GM19035 (cell line): ENCODE measurements around the gene ATP5PD.
"Not testable (repeated sequence)": the region's sequence is repeated elsewhere in the genome, so short reads cannot be mapped to it uniquely, and the experiment has no call there.

ENCODE experiments used
- ATAC-seq: cut with Tn5 transposase; IDR thresholded peaks from one replicate; pipeline ENCODE4 v1.9.1; 2021; ENCODE audit not compliant: unreplicated experiment

Gene ATP5PD

GRCh38 chr17:75025398-75025734, 21.4 kb downstream of the ATP5PD start:
- not testable (repeated sequence) for ATAC-seq

DNA sequence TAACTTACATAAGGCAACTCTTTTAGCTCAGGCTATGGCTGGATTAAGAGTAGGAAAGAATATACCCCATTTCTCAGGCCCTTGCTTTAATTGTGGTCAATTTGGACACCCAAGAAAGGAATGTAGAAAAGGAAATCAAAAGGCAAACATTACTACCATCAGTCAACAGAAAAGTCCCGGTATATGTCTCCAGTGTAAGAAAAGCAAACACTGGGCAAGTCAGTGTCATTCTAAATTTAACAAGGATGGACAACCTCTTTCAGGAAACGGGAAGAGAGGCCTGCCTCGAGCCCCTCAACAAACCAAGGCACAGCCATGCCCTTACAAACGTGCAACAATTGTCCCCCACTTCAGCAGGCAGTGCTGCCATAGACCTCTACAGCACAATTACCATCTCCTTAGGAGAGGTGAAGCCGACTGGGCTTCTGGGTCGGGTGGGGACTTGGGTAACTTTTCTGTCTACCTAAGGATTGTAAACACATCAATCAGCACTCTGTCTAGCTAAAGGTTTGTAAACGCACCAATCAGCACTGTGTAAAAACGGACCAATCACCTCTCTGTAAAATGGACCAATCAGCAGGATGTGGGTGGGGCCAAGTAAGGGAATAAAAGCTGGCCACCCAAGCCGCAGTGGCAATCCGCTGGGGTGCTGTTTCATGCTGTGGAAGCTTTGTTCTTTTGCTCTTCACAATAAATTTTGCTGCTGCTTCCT, 21.9 kb downstream of the ATP5PD start:
- no peak for ATAC-seq

- ATAC-seq = no peak
These were observed 26.2 kb downstream of the ATP5PD start for GRCh38 chr17:75020331-75021110.

DNA sequence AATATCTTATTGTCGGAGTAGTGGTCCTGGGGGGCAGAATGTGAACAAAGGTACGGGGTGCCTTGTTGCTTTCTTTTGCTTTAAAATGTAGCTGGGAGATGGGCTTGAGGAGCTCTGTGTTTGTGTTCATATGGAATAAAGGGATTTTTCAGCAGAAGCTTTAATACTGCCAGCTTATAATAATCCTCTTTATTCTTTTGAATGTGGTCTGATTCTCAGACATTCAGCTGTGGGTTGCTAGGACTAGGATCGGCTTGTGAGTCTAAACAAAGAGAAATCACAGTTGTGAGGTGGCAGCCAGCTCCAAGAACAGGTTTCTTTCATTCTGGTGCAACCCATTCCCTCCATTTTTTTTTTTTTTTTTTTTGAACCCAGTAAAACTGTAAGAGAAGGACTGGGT, 27.1 kb downstream of the ATP5PD start:
- ATAC-seq = no peak

DNA sequence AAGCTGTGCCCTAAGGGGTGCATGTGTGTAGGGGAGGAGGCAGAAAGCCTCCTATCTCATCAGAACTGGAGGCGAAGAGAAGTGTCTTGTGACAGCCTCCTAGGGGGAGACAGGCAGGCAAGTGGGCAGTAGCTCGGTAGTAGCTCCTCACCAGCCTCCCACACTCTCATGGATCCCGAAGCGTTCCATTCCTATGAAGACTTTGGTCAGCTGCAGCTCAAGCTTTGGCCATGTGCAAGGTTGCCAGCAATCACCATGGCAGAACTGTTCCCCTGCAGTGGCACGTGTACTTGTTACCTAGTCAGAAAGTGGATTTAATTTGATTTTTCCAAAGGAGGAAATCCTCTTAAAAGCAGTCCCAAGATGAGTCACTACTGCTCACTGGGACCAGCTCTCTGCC, 27.6 kb downstream of the ATP5PD start:
- no peak for ATAC-seq

- no peak for ATAC-seq
These were observed 33.6 kb downstream of the ATP5PD start for GRCh38 chr17:75013092-75013559.

- ATAC-seq = peak; percentile 93
These were observed 34.2 kb downstream of the ATP5PD start, which contains the start of gene MRPL58 for GRCh38 chr17:75012346-75013091. MRPL58 (plus strand) TSS chr17:75012670; CDS start chr17:75012687, 17 bp downstream.

GRCh38 chr17:75012096-75012345, 34.7 kb downstream of the ATP5PD start:
- no peak for ATAC-seq

DNA sequence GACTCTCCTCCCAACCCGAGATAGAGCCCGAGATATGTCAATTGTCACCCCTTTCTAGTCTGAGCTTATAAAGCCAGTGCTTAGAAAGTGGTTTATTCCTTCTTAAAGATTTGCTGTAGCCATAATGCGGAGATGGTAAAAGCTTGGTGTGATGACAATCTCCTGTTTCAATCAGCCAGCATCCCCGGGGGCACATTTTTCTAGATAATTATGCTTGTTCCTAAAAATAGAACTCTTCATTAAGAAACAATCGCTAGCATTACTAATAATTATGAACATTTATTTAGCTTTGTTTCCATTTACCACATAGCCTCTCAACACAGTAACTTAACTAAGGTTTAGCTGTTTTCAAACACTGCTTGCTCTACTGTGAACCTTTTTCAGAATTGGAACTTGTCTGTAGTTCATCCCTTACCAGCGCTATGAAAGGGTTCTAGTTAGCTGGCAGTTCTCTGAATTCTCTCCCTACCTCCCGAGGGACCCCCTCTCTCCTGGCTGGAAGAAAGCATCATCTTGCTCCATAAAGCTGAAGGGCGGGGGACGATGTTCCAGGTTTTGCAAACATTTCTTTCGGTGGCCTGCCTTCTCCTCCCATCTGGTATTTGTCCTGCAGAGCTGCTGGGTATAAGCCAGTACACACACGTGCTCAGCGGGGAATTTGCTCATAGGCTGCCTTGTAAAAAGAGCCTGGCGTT, 35.2 kb downstream of the ATP5PD start:
- ATAC-seq = no peak

DNA sequence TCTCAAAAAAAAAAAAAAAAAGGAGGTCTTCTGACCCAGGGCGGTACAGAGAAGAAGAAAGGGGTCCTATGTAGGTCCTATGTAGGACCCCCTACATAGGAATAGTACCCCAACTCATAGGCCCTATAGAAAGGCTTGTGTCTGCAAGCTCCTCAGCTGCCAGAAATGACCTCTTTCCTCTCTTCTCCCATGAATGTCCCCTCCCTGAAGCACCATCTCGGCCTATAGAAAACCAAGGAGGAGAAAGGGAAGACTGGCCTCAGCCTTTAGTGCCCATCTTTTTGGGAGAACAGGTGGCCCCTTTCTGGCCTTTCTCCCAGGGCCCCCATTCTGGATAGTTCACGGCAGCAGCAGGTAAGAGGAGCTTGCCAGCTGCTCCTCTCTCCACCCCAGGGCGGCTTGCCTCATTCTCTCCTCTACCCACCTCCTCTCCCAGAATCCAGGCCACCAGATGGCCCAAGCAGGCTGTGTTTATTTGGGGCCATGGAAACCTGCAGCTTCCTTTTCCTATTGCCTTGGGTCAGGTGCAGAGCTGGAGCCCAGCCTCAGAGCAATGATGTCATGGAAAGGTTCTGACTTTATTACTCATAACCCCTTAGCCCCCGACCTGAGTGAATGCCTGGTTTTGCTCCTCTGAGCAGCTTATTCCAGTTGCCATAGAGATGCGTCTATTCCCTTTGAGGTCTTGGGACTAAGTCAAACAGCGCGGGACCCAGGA, 35.9 kb downstream of the ATP5PD start:
- ATAC-seq = no peak

GRCh38 chr17:75009139-75009724, 37.5 kb downstream of the ATP5PD start:
- ATAC-seq = no peak

GRCh38 chr17:75008373-75008772, 38.4 kb downstream of the ATP5PD start:
- no peak for ATAC-seq

DNA sequence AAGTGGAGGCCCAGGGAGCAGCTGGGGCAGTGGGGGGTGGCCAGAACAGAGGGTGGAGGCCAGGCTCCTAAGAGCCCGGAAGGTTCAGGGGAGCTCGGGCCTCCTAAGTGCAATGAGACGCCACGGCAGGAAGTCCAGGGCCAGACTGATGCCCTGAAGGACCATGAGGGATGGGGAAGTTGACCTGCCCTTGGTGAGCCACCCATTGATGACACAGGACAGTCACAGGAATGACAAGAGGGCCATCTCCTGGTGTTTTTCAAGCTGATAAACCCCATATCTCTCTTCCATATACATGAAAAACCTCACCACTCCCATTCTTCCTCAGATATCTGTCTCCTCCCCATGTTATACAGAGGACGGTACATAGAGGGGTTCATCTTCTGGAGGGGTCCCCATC, 40.1 kb downstream of the ATP5PD start:
- ATAC-seq = no peak

DNA sequence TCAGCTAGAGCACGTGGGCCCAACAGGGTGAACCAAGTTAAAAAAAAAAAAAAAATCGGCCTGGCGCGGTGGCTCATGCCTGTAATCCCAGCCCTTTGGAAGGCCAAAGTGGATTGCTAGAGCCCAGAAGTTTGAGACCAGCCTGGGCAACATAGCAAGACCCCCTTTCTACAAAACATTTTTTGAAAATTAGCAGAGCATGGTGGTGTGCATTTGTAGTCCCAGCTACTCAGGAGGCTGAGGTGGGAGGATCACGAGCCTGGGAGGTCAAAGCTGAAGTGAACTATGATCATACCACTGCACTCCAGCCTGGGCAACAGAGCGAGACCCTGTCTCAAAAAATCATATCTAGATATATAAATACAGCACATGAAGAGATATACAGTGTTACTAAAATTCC, 40.7 kb downstream of the ATP5PD start:
- ATAC-seq = not testable (repeated sequence)

DNA sequence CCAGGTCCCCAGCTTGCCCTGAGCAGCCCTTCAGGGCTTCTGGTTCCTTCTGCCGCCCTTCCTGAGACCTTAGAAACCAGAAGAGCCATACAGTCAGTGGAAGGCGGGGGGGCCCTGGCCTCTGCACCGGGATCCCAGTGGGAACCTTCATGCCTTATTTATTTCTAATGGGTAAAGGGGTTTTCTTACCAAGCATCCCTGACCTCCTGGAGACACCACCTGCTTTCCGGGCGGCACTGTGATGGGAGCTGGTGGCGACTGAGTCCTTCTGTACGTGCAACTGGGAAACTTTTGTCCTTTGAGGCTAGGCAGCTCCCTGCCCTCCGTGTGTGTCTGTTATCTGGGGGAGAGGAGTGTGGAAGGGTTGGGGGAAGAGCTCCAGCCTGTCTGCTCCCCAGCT, 41.5 kb downstream of the ATP5PD start:
- ATAC-seq = no peak

- ATAC-seq = no peak
These were observed 42.4 kb downstream of the ATP5PD start for GRCh38 chr17:75004371-75004770.

- ATAC-seq = no peak
These were observed 42.8 kb downstream of the ATP5PD start for GRCh38 chr17:75003957-75004355.

GRCh38 chr17:75003070-75003956, 43.5 kb downstream of the ATP5PD start:
- ATAC-seq = no peak
